Panc1 (cell line): ENCODE data around the gene PIP4K2A.

Experiments used
- CTCF ChIP-seq: fragments of 450-650 bp; IDR thresholded peaks from 2 replicates; pipeline ENCODE4 v1.5.1; 2017; ENCODE audit warnings: mild to moderate bottlenecking
- POLR2AphosphoS5 ChIP-seq: IDR thresholded peaks from 2 replicates; pipeline ENCODE4 v1.6.1; 2012; ENCODE audit warnings: mild to moderate bottlenecking, low read depth, low read length, moderate library complexity
- REST ChIP-seq, 2 experiments: IDR thresholded peaks; 2 replicates each; pipeline ENCODE4 v1.6.1; 2011 to 2012; ENCODE audit warnings: low read depth in 2 of 2, control low read depth in 1 of 2, low read length in 1 of 2, mild to moderate bottlenecking in 1 of 2, moderate library complexity in 1 of 2; ENCODE audit not compliant: insufficient read depth in 1 of 2
- SIN3A ChIP-seq: IDR thresholded peaks from 2 replicates; pipeline ENCODE4 v1.6.1; 2012; ENCODE audit warnings: low read depth, mild to moderate bottlenecking, low read length, moderate library complexity, borderline replicate concordance; ENCODE audit not compliant: insufficient read depth
- TCF7L2 ChIP-seq: IDR thresholded peaks from 2 replicates; pipeline ENCODE4 v1.6.1; 2011; ENCODE audit warnings: mild to moderate bottlenecking, low read depth, low read length, inconsistent platforms

- TF ChIP-seq CTCF: no peak
- TF ChIP-seq POLR2AphosphoS5: no peak
- no peak for TF ChIP-seq SIN3A
- TF ChIP-seq REST (IDR thresholded peaks at IDR 0.05; ENCODE audit: insufficient read depth in 1 of 2, low read depth in 2 of 2, low read length in 1 of 2): no peak
- no peak for TF ChIP-seq TCF7L2
These were observed 40.4 kb downstream of the PIP4K2A start for GRCh38 chr10:22673785-22674572.
